DMS 273 (cell line): ENCODE measurements around the gene CNTNAP2.
A peak's percentile ranks its signal among the peaks of the same experiment; 100 is the strongest.

Experiments
- DNase-seq: peaks from one replicate; lab custom pipeline; 2025; ENCODE audit not compliant: unreplicated experiment; lab: John Stamatoyannopoulos, UW

The CNTNAP2 gene

DNA sequence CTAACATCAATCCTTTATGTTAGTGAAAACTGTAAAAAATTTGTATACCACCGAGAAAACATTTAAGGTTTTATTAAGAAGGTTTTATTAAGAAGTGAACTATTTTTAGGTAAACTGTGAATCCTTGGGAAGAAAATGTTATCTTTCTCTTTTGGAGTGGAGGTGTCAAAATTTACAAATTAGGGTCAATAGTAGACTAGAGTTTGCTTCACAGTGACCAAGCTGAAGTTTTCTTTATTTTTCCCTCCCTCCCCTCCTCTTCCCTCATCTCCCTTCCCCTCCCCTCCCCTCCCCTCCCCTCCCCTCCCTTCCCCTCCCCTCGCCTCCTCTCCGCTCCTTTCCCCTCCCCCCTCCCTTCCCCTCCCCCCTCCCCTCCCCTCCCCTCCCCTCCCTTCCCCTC, 168.8 kb downstream of the CNTNAP2 start:
- no peak for DNase-seq

GRCh38 chr7:146290746-146291145, 174.1 kb downstream of the CNTNAP2 start:
- DNase-seq = no peak

GRCh38 chr7:146291900-146292299, 175.3 kb downstream of the CNTNAP2 start:
- DNase-seq = no peak

GRCh38 chr7:146296028-146296427, 179.4 kb downstream of the CNTNAP2 start:
- DNase-seq = no peak

DNA sequence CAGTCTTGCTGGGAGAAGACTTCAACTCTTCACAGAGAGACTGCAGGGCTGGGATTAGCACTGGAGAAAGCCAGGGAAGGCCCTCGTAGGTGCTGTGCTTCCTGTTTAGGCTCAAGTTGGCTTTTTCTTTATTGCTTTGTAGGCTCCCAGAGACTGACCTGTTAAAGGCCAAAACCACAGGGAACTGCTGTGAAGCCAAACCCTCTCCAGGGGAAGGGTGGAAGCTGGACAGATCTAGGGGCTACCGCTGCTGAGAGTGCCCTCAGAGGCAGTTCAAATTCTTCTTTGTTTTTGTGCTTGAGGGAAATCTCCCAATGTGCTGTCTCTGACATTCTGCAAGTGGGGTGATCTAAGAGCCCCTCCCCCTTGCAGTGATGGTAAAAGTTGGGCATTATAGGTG, 198.4 kb downstream of the CNTNAP2 start:
- no peak for DNase-seq

GRCh38 chr7:146319629-146320028, 203.0 kb downstream of the CNTNAP2 start:
- DNase-seq = no peak

- no peak for DNase-seq
Observed at GRCh38 chr7:146321301-146321700, 204.7 kb downstream of the CNTNAP2 start.

DNA sequence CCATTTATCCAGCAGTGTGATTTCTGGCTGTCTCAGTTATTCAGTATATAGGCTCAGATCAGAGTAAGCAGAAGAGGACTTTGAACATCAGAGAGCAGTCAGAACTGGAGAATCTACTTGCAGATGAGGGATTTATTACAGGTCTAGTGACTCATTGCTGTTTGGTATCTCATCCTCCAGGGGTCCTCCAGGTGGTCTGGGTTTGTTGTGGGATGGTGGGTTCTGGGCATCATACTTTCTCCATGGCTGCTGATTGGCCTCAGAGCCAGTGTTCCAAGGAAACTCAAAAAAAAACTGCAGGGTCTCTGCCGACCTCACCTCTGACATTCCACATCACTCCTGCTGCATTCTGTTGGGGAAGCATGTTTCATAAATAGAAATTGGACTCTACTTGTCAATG, 214.8 kb downstream of the CNTNAP2 start:
- no peak for DNase-seq

- DNase-seq = no peak
Observed at GRCh38 chr7:146345251-146345650, 228.7 kb downstream of the CNTNAP2 start.

DNA sequence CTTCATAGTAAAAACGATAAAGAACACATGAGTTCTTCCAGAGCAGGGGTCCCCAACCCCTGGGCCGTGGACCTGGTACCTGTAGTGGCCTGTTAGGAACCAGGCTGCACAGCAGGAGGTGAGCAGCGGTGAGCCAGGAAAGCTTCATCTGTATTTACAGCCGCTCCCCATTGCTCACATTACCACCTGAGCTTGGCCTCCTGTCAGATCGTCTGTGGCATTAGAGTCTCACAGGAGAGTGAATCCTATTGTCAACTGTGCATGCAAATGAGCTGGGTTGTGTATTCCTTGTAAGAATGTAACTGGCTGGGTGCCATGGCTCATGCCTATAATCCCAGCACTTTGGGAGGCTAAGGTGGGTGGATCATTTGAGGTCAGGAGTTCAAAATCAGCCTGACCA, 229.5 kb downstream of the CNTNAP2 start:
- DNase-seq = peak; percentile 5

- no peak for DNase-seq
Observed at GRCh38 chr7:146355216-146355615, 238.6 kb downstream of the CNTNAP2 start.

GRCh38 chr7:146359176-146359575, 242.6 kb downstream of the CNTNAP2 start:
- DNase-seq = no peak

GRCh38 chr7:146366938-146367337, 250.3 kb downstream of the CNTNAP2 start:
- no peak for DNase-seq

DNA sequence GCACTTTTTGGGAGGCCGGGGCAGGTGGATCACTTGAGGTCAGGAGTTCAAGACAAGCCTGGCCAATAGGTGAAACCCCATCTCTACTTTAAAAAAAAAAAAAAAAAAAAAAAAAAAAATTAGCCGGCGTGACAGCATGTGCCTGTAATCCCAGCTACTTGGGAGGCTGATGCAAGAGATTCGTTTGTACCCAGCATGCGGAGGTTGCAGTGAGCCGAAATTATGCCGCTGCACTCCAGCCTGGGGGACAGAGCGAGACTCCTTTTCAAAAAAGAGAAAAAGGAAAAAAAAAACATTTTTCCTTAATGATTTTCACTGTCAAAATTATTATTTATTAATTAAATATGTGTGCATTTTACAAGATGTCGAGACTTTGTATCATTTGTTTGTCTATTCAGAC, 253.6 kb downstream of the CNTNAP2 start:
- no peak for DNase-seq

DNA sequence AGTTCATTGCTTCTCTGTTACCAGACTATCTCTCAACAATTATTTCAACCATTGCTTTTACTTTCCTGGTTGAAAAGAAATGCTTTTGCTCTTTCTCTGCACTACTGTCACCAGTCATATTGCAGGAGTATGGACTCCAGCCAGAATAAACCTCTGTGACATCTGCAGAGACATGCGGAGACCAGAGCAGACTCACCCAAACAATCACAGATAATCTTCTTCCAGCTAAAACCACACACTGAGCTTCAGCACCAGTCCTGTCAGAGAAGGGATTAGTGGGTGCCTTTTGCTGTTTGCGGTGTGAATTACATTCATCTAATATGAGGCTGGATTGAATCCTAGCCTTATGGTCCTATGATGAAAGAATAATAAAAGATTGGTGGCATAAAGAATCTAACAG, 258.6 kb downstream of the CNTNAP2 start:
- peak; percentile 7 for DNase-seq

GRCh38 chr7:146378196-146378595, 261.6 kb downstream of the CNTNAP2 start:
- DNase-seq = no peak

DNA sequence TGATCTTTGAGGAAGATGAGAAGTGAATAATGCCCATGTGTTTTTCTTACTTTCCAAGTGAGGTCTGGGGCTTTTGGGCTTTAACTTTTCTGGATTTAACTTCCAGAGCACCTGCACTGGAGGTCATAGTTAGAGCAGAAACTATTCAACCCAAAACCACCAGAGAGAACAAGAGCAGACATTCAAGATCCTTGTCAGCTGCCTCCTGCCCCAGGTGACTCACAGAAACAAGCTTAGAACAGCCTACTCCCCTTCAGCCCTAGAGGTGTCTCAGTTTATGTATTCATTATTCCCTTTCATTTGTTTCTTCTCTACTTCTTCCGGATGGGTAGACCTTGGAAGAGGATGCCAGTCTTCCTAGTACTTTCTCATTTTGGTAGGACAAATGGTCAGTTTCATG, 270.5 kb downstream of the CNTNAP2 start:
- no peak for DNase-seq

GRCh38 chr7:146388928-146389327, 272.3 kb downstream of the CNTNAP2 start:
- no peak for DNase-seq

DNA sequence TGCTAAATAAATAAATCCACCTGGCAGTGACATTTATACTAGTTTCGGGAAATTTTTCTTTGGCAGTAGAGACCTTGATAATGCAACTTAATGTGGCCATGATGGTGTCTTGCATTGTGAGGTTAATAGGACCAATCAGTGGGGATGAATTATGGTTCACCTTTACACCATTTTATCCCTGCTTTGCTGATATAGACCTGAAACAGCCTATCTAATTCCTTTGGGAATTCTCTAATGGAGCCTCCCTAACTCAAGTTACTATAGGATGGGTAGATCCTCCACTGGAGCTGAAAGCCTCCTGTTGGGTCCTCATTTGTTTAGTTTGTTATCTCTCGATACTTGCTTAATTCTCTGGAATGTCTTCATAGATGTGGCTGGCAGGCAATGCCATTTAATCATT, 276.7 kb downstream of the CNTNAP2 start:
- DNase-seq = no peak

- DNase-seq = no peak
Observed at GRCh38 chr7:146397141-146397540, 280.5 kb downstream of the CNTNAP2 start.

GRCh38 chr7:146401939-146402338, 285.3 kb downstream of the CNTNAP2 start:
- DNase-seq = no peak

- DNase-seq = no peak
Observed at GRCh38 chr7:146405737-146406136, 289.1 kb downstream of the CNTNAP2 start.

DNA sequence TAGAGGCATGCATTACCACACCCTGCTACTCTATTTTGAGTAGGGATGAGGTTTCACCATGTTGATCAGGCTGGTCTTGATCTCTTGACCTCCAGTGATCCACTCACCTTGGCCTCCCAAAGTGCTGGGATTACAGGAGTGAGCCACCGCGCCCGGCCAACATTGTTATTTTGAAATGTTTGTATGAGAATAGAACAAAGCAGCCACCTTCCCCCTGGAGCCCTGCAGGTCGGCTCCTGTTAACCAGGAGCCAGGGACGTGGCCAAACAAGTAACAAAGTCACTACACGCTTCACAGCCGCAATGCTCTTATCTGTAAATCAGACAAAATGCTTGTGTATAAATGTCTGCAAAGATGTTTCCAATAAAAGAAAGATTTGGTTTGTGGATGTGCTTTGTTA, 295.4 kb downstream of the CNTNAP2 start:
- DNase-seq = no peak

- no peak for DNase-seq
Observed at GRCh38 chr7:146412781-146413180, 296.2 kb downstream of the CNTNAP2 start.
